Smooth muscle cell of trachea (primary cell): ENCODE measurements around the gene KLHL41. TPM values are rescaled to one million over a fixed set of nuclear protein-coding genes. Genes with fewer than 3 reads are reported as not detected.

ENCODE experiments used
- total RNA-seq: library from RNA; depleted of rRNA; stranded (reverse); fragments of >200 nt; gene quantifications from 2 replicates; pipeline ENCODE4 v1.2.1, GENCODE V29; 2014

The KLHL41 gene
- 5.4 and 9.8 TPM in 2 replicates for total RNA-seq

GRCh38 chr2:169509298-169509885 is at the start of gene KLHL41:
TSS of gene KLHL41 (plus strand) at chr2:169509702. CDS start at chr2:169509779, 77 bp downstream.

GRCh38 chr2:169479257-169480078 is 30.0 kb upstream of the KLHL41 start, which contains the start of gene BBS5:
TSS of gene BBS5 (plus strand) at chr2:169479494. CDS start at chr2:169479554, 60 bp downstream.

GRCh38 chr2:169573160-169573973 is 63.9 kb downstream of the KLHL41 start, which contains the start of gene FASTKD1:
TSS of gene FASTKD1 (minus strand) at chr2:169573865. CDS start at chr2:169572029, 1,836 bp downstream.

Other genes starting within 250 kb of the KLHL41 start
- under 0.01 TPM in 1 of 2 replicates, not detected in the other for gene LRP2, start 147.2 kb upstream of the KLHL41 start, total RNA-seq
- gene BBS5, start 30.2 kb upstream of the KLHL41 start, total RNA-seq, result 7.6 and 10.4 TPM in 2 replicates
- 15.1 and 18.6 TPM in 2 replicates for gene FASTKD1, start 64.2 kb downstream of the KLHL41 start, total RNA-seq
- 28.9 and 31.9 TPM in 2 replicates for gene PPIG, start 74.6 kb downstream of the KLHL41 start, total RNA-seq
- gene CFAP210, start 184.7 kb downstream of the KLHL41 start, total RNA-seq, result not detected in 2 replicates
- gene PHOSPHO2, start 184.8 kb downstream of the KLHL41 start, total RNA-seq, result 1.8 and 4.1 TPM in 2 replicates
- gene KLHL23, start 224.1 kb downstream of the KLHL41 start, total RNA-seq, result 2.5 TPM in 2 replicates